ENCODE data around the gene PHF3. TPM values are rescaled to one million over a fixed set of nuclear protein-coding genes. Genes with fewer than 3 reads are reported as not detected.

The PHF3 gene
- total RNA-seq, 2 donors from 2014 or later = 41.0 to 44.8 TPM

GRCh38 chr6:63636518-63637021 lies 968 bp downstream of the PHF3 start:
- DNase-seq (ENCODE audit: low spot score) = peak; percentile 83
- intact Hi-C loops (cut with DNase I) = loop anchor here in 1 of 2 donors (10.0 kb wide), 1 partner anchor 62 kb away; the partner anchor contains the start of genes LOC128125822 and PTP4A1

GRCh38 chr6:63637865-63638445 lies 2.4 kb downstream of the PHF3 start:
- no peak for DNase-seq (ENCODE audit: low spot score)
- intact Hi-C loops (cut with DNase I) = loop anchor here in 1 of 2 donors (10.0 kb wide), 1 partner anchor 63 kb away; the partner anchor contains the start of genes LOC128125822 and PTP4A1

GRCh38 chr6:63640062-63640461 lies 4.5 kb downstream of the PHF3 start:
- no peak for DNase-seq (ENCODE audit: low spot score)
- intact Hi-C loops (cut with DNase I) = no loop called here

- intact Hi-C loops (cut with DNase I) = no loop called here
- DNase-seq (ENCODE audit: low spot score) = no peak
These were observed 8.3 kb downstream of the PHF3 start for GRCh38 chr6:63643862-63644261.

GRCh38 chr6:63644668-63645326 lies 9.2 kb downstream of the PHF3 start:
- intact Hi-C loops (cut with DNase I) = no loop called here
- DNase-seq (ENCODE audit: low spot score) = peak; percentile 59

GRCh38 chr6:63649269-63649668 lies 13.7 kb downstream of the PHF3 start:
- DNase-seq (ENCODE audit: low spot score) = no peak
- intact Hi-C loops (cut with DNase I) = no loop called here

- intact Hi-C loops (cut with DNase I) = no loop called here
- no peak for DNase-seq (ENCODE audit: low spot score)
These were observed 14.3 kb downstream of the PHF3 start for GRCh38 chr6:63649847-63650265.

- intact Hi-C loops (cut with DNase I) = no loop called here
- no peak for DNase-seq (ENCODE audit: low spot score)
These were observed 17.4 kb downstream of the PHF3 start for GRCh38 chr6:63652980-63653379.

- intact Hi-C loops (cut with DNase I) = no loop called here
- no peak for DNase-seq (ENCODE audit: low spot score)
These were observed 25.2 kb downstream of the PHF3 start for GRCh38 chr6:63660757-63661156.

- intact Hi-C loops (cut with DNase I) = no loop called here
- DNase-seq (ENCODE audit: low spot score) = no peak
These were observed 26.2 kb downstream of the PHF3 start for GRCh38 chr6:63661769-63662168.

- intact Hi-C loops (cut with DNase I) = no loop called here
- DNase-seq (ENCODE audit: low spot score) = no peak
These were observed 27.7 kb downstream of the PHF3 start for GRCh38 chr6:63663147-63663955.

GRCh38 chr6:63663956-63664281 lies 28.3 kb downstream of the PHF3 start:
- intact Hi-C loops (cut with DNase I) = no loop called here
- DNase-seq (ENCODE audit: low spot score) = no peak

GRCh38 chr6:63671098-63671754 lies 35.6 kb downstream of the PHF3 start:
- DNase-seq (ENCODE audit: low spot score) = no peak
- intact Hi-C loops (cut with DNase I) = no loop called here

GRCh38 chr6:63672582-63673129 lies 37.1 kb downstream of the PHF3 start:
- DNase-seq (ENCODE audit: low spot score) = no peak
- intact Hi-C loops (cut with DNase I) = no loop called here

GRCh38 chr6:63673692-63674091 lies 38.1 kb downstream of the PHF3 start:
- intact Hi-C loops (cut with DNase I) = no loop called here
- no peak for DNase-seq (ENCODE audit: low spot score)

GRCh38 chr6:63674635-63675034 lies 39.0 kb downstream of the PHF3 start:
- DNase-seq (ENCODE audit: low spot score) = no peak
- intact Hi-C loops (cut with DNase I) = no loop called here

GRCh38 chr6:63675138-63675537 lies 39.5 kb downstream of the PHF3 start:
- no peak for DNase-seq (ENCODE audit: low spot score)
- intact Hi-C loops (cut with DNase I) = no loop called here

- no peak for DNase-seq (ENCODE audit: low spot score)
- intact Hi-C loops (cut with DNase I) = no loop called here
These were observed 41.0 kb downstream of the PHF3 start for GRCh38 chr6:63676412-63677114.

- intact Hi-C loops (cut with DNase I) = no loop called here
- DNase-seq (ENCODE audit: low spot score) = no peak
These were observed 41.7 kb downstream of the PHF3 start for GRCh38 chr6:63677282-63677681.

Data from posterior vena cava (tissue), 2 donors.